Prostate gland (tissue), 2 donors: ENCODE data around the gene UBE2E1. TPM values are rescaled to one million over a fixed set of nuclear protein-coding genes. Genes with fewer than 3 reads are reported as not detected.

ENCODE experiments used
- DNase-seq: peaks from one replicate; pipeline ENCODE4 v3.0.0-alpha.2; 2019; ENCODE audit warnings: low spot score
- H3K27ac ChIP-seq, 2 donors: fragments of 200-600 bp; sonication (generic); 2 replicates each; pipeline ENCODE4 v1.5.1; 2017 to 2019
- H3K27me3 ChIP-seq: fragments of 200-600 bp; sonication (generic); replicated peaks from 2 replicates; pipeline ENCODE4 v1.5.1; 2019; ENCODE audit not compliant: insufficient read depth
- H3K36me3 ChIP-seq, 2 donors: fragments of 200-600 bp; sonication (generic); 1 replicate in 1 of 2; 2 replicates in 1 of 2; pipeline versions ENCODE4 v1.5.1 to v1.8.1; 2017 to 2019
- H3K4me1 ChIP-seq: fragments of 200-600 bp; sonication (generic); replicated peaks from 2 replicates; pipeline ENCODE4 v1.5.1; 2019
- H3K4me3 ChIP-seq, 2 donors: fragments of 200-600 bp; sonication (generic); 2 replicates each; pipeline ENCODE4 v1.5.1; 2017 to 2019
- H3K9me3 ChIP-seq: fragments of 200-600 bp; sonication (generic); 2 replicates; pipeline ENCODE4 v1.5.1; 2017
- CTCF ChIP-seq, 4 experiments: fragments of 200-600 bp in 2 of 4; fragments of 450-650 bp in 2 of 4; sonication (generic) in 2 of 4; IDR thresholded peaks; 1 replicate in 3 of 4; 2 replicates in 1 of 4; pipeline ENCODE4 v1.5.1; 2016 to 2019; ENCODE audit warnings: antibody characterized with exemption in 4 of 4, mild to moderate bottlenecking in 2 of 4, moderate library complexity in 2 of 4
- POLR2A ChIP-seq: fragments of 450-650 bp; IDR thresholded peaks from one replicate; pipeline ENCODE4 v1.6.1; 2016; ENCODE audit warnings: antibody characterized with exemption, mild to moderate bottlenecking
- POLR2AphosphoS5 ChIP-seq: sonication (generic); formaldehyde crosslinking; IDR thresholded peaks from one replicate; pipeline ENCODE4 v1.6.1; 2017; ENCODE audit warnings: antibody characterized with exemption
- WGBS: methylation state at CpG from one replicate; pipeline ENCODE4 v1.1.5; 2018; 5-methylcytosine and 5-hydroxymethylcytosine counted together
- intact Hi-C: fragments of 100-400 bp; cut with DNase I; formaldehyde crosslinking; loops from one replicate; pipeline ENCODE4 v1.14.2; 2022
- total RNA-seq, 2 donors: library from RNA; depleted of rRNA; stranded (reverse); fragments of >200 nt; gene quantifications; one replicate each; pipeline ENCODE4 v1.1.0, GENCODE V29; 2016

UBE2E1 gene
- total RNA-seq, 2 donors from 2014 or later: 77.8 to 92.1 TPM

GRCh38 chr3:23767546-23767945 lies 38.2 kb upstream of the UBE2E1 start:
- Histone ChIP-seq H3K9me3 (no peaks in the 10 kb centered on the region), H3K4me3 (no peak overlapping the region), H3K36me3 (no peaks in the 10 kb centered on the region), H3K27me3 (no peaks in the 10 kb centered on the region), H3K27ac (no peak overlapping the region), H3K4me1 (no peaks in the 10 kb centered on the region)
- DNase-seq: no peak
- intact Hi-C loops: no loop called here
- WGBS: 94% methylated on average over 2 of the region's 2 CpGs
- no peak for TF ChIP-seq POLR2A
- TF ChIP-seq POLR2AphosphoS5: no peak
- TF ChIP-seq CTCF (IDR thresholded peaks at IDR 0.05): no peak

DNA sequence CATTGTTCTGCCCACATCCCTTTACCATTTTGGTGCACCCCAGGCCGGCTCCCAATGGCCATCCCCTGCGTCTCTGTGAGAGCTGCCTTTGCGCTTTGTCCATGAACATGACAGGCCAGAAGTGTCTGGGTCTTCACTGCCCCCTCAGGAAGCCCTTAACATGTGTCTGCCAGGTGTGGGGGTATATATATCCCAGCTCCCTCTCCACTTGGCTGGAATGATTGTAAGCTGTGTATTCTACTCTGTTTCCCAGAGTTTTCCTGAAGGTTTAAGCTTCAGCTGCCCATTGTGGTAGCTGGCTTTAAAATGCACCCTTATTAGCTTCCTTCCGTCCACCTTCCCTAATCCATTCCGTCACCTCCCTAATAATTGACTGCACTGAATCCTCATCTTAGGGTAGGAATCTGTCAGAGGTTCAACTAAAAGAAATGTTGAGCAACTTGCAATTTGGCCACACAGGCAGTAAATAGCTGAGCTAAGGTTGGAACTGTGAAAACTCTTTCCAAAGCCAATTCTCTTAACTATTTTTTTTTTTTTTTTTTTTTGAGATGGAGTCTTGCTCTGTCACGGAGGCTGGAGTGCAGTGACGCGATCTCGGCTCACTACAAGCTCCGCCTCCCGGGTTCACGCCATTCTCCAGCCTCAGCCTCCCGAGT lies 30.4 kb upstream of the UBE2E1 start:
- intact Hi-C loops: no loop called here
- no peaks in the 10 kb centered on the region for H3K36me3 ChIP-seq
- no peak overlapping the region for H3K4me3 ChIP-seq
- no peaks in the 10 kb centered on the region for H3K27me3 ChIP-seq
- WGBS: 88% methylated on average over 13 of the region's 13 CpGs
- no peaks in the 10 kb centered on the region for H3K4me1 ChIP-seq
- H3K27ac ChIP-seq: no peak overlapping the region
- TF ChIP-seq CTCF (IDR thresholded peaks at IDR 0.05): no peak
- TF ChIP-seq POLR2A: no peak
- TF ChIP-seq POLR2AphosphoS5: no peak
- no peaks in the 10 kb centered on the region for H3K9me3 ChIP-seq
- no peak for DNase-seq

DNA sequence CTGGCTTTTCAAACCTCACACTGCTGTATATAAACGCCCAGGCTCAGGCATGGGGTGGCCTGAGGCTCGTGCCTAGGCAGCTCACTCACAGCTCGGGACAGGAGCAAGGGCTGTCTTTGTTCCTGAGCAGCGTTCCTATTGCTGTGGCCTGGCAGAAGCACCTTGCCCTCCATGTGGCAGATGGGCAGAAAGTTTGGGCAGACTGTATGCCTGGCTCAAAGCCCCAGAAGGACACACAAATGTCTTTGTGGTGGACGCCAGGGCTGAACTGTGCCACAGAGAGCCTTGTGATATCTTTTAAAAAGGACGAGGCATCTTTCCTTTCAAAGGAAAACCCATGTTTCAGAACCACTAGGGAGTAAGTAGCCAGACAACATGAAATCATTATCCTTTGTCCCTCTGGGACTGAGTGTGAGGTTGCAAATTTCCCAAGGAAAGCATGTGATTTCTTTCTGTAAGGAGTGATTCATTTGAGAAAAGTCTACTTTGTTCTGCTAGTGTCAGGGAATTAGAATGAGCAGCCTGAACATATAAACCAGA lies 29.3 kb upstream of the UBE2E1 start:
- Histone ChIP-seq H3K4me3 (no peak overlapping the region), H3K9me3 (no peaks in the 10 kb centered on the region), H3K27ac (no peak overlapping the region), H3K4me1 (no peaks in the 10 kb centered on the region), H3K36me3 (no peaks in the 10 kb centered on the region), H3K27me3 (no peaks in the 10 kb centered on the region)
- peak; percentile 22 for TF ChIP-seq POLR2AphosphoS5
- no peak for TF ChIP-seq CTCF (IDR thresholded peaks at IDR 0.05)
- intact Hi-C loops: no loop called here
- DNase-seq: no peak
- WGBS: 60% methylated on average over 6 of the region's 6 CpGs

DNA sequence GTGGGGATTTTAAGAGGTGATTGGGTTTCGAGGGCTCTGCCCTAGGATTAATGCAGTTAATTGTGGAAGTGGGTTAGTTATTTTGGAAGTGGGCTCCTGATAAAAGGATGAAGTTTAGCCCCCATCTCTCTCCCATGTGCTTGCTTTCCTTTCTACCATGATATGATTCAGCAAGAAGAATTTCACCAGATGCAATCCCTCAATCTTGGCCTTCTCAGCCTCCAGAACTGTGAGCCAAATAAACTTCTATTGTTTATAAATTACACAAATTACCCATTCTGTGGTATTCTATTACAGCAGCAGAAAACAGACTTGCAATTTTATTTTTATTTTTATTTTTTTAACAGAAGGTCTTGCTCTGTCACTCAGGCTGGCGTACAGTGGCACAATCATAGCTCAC lies 27.3 kb upstream of the UBE2E1 start:
- no peaks in the 10 kb centered on the region for H3K36me3 ChIP-seq
- no peak for DNase-seq
- no peaks in the 10 kb centered on the region for H3K27me3 ChIP-seq
- TF ChIP-seq CTCF (IDR thresholded peaks at IDR 0.05) (no peak), POLR2A (no peak), POLR2AphosphoS5 (no peak)
- no peak overlapping the region for H3K27ac ChIP-seq
- H3K4me1 ChIP-seq: no peaks in the 10 kb centered on the region
- H3K9me3 ChIP-seq: no peaks in the 10 kb centered on the region
- intact Hi-C loops: no loop called here
- 87% methylated on average over 2 of the region's 2 CpGs for WGBS
- H3K4me3 ChIP-seq: no peak overlapping the region

- no peaks in the 10 kb centered on the region for H3K27me3 ChIP-seq
- intact Hi-C loops: no loop called here
- H3K4me1 ChIP-seq: no peaks in the 10 kb centered on the region
- no peak overlapping the region for H3K27ac ChIP-seq
- no peaks in the 10 kb centered on the region for H3K36me3 ChIP-seq
- TF ChIP-seq CTCF (IDR thresholded peaks at IDR 0.05) (no peak), POLR2AphosphoS5 (no peak), POLR2A (no peak)
- no peaks in the 10 kb centered on the region for H3K9me3 ChIP-seq
- DNase-seq: no peak
- no peak overlapping the region for H3K4me3 ChIP-seq
- WGBS: 91% methylated on average over 3 of the region's 3 CpGs
Measured at GRCh38 chr3:23779841-23780240, 25.9 kb upstream of the UBE2E1 start.
